NCI-H1436 (cell line): Measurements from ENCODE around the gene HDAC4.

ENCODE experiments used
- DNase-seq: peaks from one replicate; lab custom pipeline; 2025; lab: John Stamatoyannopoulos, UW

The HDAC4 gene

GRCh38 chr2:239152239-239152915 is 248.4 kb downstream of the HDAC4 start:
- no peak for DNase-seq

GRCh38 chr2:239151201-239152131 is 249.4 kb downstream of the HDAC4 start:
- no peak for DNase-seq

GRCh38 chr2:239150125-239151011 is 250.5 kb downstream of the HDAC4 start:
- DNase-seq, result no peak

GRCh38 chr2:239149501-239149900 is 251.3 kb downstream of the HDAC4 start:
- DNase-seq, result no peak

DNA sequence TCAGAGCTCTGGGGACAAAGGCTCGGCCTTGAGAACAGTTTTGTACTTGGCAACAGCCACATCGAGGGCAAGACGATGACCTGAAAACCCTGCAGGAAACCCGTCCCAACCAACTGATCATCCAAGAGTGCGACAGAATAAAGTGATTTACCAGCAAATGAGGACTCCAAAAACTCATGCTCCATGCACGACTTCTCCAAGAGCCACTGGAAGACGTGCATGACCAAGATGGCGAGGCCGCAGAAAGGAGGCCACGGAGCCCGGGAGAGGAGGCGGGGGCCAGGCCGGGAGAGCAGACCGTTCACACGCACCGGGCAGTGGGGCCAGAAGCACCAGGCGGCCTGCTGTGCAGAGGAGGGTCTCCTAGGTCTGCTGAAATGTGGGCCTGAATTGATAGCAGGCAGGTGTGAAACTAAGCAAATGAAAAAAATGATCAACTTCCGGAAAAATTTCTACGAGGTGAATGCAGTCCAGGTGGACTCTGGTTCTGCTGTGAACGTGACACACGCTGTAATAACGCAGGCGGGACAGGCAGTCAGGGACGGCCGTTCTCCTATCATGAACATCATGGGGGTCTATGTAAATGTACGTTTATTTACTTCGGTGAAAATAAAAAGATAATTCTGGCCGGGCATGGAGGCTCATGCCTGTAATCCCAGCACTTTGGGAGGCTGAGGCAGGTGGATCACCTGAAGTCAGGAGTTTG is 252.2 kb downstream of the HDAC4 start:
- no peak for DNase-seq

DNA sequence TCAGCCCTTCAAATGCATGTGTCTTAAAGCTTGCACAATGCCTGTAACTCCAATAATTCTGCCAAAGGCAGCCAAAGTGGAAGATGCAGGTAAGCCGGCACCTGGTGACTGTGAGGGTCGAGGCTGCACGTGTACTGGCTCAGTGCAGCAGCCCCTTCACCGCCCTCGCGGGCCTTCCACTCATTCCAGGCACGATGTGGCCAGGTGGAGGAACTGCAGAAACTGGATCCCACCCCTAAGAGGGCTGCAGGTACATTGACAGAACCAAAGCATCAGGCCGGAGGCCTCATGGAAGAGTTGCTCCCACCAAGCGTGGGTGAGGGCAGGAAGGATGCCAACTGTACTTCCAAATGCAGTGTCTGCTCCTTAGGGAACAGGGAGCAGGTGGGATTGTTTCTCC is 253.4 kb downstream of the HDAC4 start:
- no peak for DNase-seq

DNA sequence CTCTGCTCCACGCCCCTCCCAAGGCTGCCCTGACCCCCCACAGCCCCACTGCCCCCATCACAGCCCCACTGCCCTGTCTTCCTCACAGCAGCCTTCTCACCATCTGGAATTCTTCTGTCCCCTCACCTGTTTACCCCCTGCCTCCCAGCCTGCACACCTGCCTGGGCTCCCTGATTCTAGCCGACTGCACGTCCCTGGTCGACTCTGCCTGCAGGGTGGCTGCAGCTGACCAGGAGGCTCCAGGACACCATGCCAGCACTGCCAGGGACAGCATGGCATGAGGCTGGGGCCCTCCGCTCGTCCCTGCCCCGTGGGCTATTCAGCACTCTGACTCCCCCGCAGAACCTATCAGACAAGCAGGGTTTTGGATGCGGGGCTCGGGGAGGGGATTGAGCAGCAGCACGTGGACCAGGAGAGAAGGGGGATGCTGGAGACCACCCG is 254.1 kb downstream of the HDAC4 start:
- DNase-seq, result no peak

DNA sequence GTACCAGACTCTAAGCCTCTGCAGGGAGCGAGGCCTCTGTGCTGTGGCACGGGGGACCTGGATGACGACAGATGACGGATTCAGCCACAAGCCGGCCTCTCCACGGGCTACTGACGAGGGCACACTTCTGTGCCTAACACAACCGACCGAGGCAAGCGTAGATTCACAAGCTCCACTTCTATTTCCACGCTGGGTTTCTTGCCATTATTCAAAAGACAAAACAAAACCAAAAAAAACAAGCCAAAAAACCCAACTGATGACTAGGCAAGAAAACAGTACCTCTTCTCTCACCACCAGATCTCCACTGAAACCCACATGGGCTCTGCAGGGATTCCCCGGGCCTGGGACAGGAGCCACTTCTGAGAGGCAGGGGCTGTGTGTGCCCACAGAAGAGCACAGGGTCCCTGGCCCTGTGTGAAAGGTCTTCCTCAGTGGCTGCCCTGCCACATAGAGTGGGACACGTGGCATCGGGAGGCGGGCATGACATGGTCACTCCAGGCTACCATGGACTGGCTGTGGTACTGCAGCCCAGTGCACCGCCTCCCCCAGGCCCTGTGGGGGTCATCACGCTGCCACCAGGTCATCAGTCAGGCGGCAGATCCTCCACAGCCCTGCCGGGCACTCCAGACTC is 254.7 kb downstream of the HDAC4 start:
- DNase-seq, result no peak

DNA sequence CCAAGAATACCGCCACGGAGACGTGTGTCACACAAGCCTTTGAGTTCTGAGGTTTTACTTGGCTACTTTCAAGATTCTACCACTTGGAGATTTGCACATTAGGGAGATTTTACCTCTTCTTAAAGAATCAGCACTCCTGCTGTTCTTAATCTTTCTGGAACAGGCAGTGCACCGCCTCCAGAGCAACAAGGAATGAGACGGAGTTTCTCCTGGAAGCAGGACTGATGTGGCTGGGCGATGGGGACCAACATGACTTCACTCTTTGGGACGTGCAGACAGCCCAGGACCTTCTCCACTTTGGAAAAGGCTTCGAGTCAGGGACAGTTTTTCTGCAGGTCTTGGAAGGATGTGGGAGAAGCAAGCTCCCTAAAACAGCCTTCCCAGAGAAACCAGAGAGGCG is 255.2 kb downstream of the HDAC4 start:
- no peak for DNase-seq

DNA sequence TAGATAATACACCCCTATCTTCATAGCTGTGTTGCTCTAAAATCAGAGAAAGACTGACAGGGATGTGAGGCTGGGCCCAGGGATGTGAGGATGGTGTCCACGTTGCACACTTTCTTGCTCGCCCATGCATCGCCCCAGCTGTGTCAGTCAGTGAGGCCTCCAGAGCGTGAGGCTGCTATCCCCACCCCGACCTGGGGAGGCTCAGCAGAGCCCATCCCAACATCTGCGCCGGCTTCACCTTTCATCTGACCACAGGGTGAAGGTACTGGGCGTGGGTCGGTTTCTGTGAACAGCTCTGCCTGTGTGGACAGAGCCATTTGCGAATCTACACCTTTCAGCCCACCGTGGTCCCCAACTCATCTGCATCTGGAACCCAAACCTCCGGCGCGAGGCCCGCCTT is 255.7 kb downstream of the HDAC4 start:
- DNase-seq, result no peak

DNA sequence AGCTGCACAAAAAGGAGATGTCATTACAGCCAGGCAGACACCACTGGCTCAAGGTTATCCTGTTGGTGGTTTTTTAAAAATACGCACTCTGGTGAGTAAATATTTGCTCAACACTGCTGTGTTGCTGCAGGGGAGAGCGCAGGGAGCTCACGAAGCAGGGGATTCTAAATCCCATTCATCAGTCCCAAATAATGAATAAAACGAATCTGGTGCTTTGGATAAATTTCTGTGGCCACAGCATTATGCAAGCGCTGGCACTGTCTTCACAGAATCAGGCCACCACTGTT is 256.2 kb downstream of the HDAC4 start:
- no peak for DNase-seq

- DNase-seq, result peak; percentile 30
Measured at GRCh38 chr2:239143858-239144712, 256.7 kb downstream of the HDAC4 start.

DNA sequence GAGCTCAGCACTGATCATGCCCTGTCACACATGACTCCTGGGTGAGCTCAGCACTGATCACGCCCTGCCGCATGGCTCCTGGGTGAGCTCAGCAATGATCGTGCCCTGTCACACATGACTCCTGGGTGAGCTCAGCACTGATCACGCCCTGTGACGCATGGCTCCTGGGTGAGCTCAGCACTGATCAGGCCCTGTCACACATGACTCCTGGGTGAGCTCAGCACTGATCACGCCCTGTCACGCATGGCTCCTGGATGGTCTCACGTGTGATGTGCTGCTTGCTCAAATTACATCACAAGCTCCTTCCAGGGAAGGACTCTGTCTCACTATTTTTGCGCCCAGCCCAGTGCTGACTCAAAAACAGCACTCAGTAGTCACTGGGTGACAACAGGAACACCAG is 258.0 kb downstream of the HDAC4 start:
- DNase-seq, result no peak

GRCh38 chr2:239142296-239142695 is 258.5 kb downstream of the HDAC4 start:
- no peak for DNase-seq

DNA sequence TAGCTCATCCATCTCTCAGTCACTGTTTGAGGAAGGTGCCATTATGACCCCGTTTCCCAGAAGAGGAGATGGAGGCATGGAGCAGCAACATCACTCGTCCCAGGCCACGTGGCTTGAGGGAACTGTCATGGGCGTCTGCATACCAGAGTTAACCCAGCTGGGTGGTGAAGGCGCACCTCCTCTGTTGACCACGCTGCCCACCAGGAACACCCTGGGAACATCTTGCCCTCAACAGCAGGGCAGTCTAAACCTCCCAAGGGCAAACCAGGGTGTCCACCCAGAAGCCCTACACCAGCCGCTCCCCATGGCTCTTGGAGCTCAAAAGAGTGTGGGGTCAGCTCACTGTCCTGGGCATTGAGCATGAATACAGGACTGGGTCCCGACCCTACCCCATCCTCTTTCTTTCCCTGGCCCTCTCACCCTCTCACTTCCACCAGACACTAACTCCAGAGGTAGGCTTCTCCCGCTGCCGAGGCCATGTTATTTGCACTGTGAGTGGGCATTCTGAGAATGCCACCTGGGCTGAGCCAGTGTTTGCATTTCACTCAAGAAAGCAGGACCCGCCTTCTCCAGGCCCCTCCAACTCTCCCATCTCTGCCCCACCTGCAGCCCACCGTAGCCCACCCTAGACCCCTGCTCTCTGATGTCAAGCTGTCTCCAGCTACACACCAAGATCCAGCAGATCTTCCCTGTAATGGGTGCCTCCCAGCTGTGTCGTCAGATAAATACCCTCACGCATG is 259.6 kb downstream of the HDAC4 start:
- no peak for DNase-seq

- DNase-seq, result no peak
Measured at GRCh38 chr2:239140346-239141020, 260.3 kb downstream of the HDAC4 start.

DNA sequence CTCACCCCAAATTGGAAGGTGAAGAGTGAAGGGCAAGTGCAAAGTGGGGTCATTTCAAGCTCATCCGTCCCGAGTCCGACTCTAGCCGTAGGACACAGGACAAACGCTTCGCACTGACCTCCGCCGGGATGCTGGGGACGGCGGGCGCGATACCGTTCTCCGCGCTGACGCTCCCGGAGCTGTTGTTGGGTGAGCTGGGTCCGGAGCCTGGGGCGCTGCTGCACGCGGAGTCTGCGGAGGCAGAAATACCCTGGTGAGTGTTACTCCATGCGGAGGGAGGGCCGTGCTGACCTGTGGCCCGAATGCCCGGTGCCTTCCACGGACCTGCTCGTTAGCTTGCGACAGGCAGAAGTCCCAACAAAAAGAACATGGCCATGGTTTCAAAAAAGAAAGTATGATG is 261.3 kb downstream of the HDAC4 start:
- no peak for DNase-seq

DNA sequence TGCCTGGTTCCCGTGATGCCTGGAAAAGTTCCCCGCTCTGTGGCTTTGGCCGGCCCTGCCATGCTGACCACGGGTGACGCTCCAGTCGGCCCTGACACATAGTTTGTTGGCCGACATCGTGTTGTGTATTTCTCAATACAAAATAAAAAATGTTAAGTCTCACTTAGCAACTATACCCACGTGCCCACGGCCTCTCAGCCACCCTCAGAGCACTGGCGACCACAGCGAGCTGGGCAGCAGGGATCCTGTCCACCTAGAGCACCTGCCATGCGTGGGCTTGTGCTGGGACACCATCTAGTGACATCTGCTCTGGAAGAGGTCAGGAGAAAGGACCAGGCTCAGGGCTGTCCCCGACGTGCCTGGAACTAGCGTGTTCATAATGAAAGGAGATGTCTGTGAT is 261.7 kb downstream of the HDAC4 start:
- DNase-seq, result no peak

DNA sequence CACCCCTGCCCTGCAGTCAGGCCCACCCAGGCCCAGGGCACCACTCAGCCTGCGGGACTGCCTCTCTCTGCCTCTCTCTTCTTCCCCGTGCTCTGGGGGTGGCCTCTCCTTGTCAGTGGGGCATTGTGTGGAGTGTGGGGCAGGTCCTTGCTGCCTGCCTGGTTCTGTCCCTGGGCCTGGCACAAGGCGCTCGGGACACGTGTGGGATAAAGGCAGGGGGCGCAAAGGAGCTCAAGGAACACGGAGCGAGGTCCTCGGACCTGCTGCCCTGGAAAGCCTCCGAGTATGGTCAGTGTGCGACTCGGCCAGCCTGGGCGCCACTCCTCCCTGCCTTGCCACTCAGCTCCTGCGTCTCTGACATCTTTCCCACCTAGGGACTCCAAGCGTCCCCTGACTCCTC is 262.2 kb downstream of the HDAC4 start:
- DNase-seq, result no peak
